Hepatocyte (in vitro differentiated cells): ENCODE results near the gene TUBGCP4. TPM values are rescaled to one million over a fixed set of nuclear protein-coding genes. Genes with fewer than 3 reads are reported as not detected.

ENCODE experiments used
- DNase-seq: peaks from one replicate; pipeline ENCODE4 v3.0.0-alpha.2; 2016; ENCODE audit warnings: low spot score
- H2AFZ ChIP-seq: fragments of 200-600 bp; sonication (generic); 2 replicates; pipeline ENCODE4 v1.6.0; 2016; ENCODE audit warnings: antibody characterized with exemption, mild to moderate bottlenecking
- H3K27ac ChIP-seq: fragments of 200-600 bp; sonication (generic); 2 replicates; pipeline ENCODE4 v1.5.1; 2016; ENCODE audit warnings: mild to moderate bottlenecking
- H3K27me3 ChIP-seq: fragments of 200-600 bp; sonication (generic); 2 replicates; pipeline ENCODE4 v1.6.1; 2016
- H3K36me3 ChIP-seq: fragments of 200-600 bp; sonication (generic); replicated peaks from 2 replicates; pipeline ENCODE4 v1.5.1; 2016; ENCODE audit warnings: low read depth; ENCODE audit not compliant: insufficient read depth
- H3K4me1 ChIP-seq: fragments of 200-600 bp; sonication (generic); 2 replicates; pipeline ENCODE4 v1.5.1; 2016; ENCODE audit warnings: mild to moderate bottlenecking, moderate library complexity; ENCODE audit not compliant: insufficient read depth
- H3K4me2 ChIP-seq: fragments of 200-600 bp; sonication (generic); 2 replicates; pipeline ENCODE4 v1.6.0; 2016
- H3K4me3 ChIP-seq: fragments of 200-600 bp; sonication (generic); 2 replicates; pipeline ENCODE4 v1.5.1; 2016; ENCODE audit warnings: mild to moderate bottlenecking
- H3K79me2 ChIP-seq: fragments of 200-600 bp; sonication (generic); 2 replicates; pipeline ENCODE4 v1.6.0; 2017; ENCODE audit warnings: mild to moderate bottlenecking
- H3K9me2 ChIP-seq: fragments of 200-600 bp; sonication (generic); replicated peaks from 2 replicates; pipeline ENCODE4 v1.6.0; 2017; ENCODE audit warnings: mild to moderate bottlenecking; ENCODE audit not compliant: insufficient read depth
- H3K9me3 ChIP-seq: fragments of 200-600 bp; sonication (generic); 2 replicates; pipeline ENCODE4 v1.5.1; 2016; ENCODE audit warnings: low read depth, mild to moderate bottlenecking
- H4K20me1 ChIP-seq: fragments of 200-600 bp; sonication (generic); 2 replicates; pipeline ENCODE4 v1.6.0; 2016; ENCODE audit warnings: mild to moderate bottlenecking; ENCODE audit not compliant: insufficient read depth, poor library complexity, severe bottlenecking
- EZH2 ChIP-seq: fragments of 200-600 bp; sonication (generic); IDR thresholded peaks from 2 replicates; pipeline ENCODE4 v1.6.1; 2016; ENCODE audit warnings: antibody characterized with exemption, mild to moderate bottlenecking, borderline replicate concordance
- EZH2phosphoT487 ChIP-seq: fragments of 200-600 bp; sonication (generic); IDR thresholded peaks from one replicate; pipeline ENCODE4 v1.6.1; 2018; ENCODE audit warnings: antibody characterized with exemption, mild to moderate bottlenecking, low read depth, moderate library complexity; ENCODE audit not compliant: unreplicated experiment, severe bottlenecking
- whole genome bisulfite sequencing: methylation state at CpG from one replicate; pipeline ENCODE4 v1.1.6; 2016; ENCODE audit warnings: low lambda C conversion rate; ENCODE audit errors: missing lambda C conversion rate; 5-methylcytosine and 5-hydroxymethylcytosine counted together
- polyA plus RNA-seq: library from polyadenylated mRNA; unstranded; fragments of >200 nt; fragmentation: Nextera tagmentation; extraction: Ambion mirVana; gene quantifications from 2 replicates; pipeline ENCODE4 v1.2.1, GENCODE V29; 2016
- total RNA-seq: library from RNA; depleted of rRNA; stranded (reverse); fragments of >200 nt; gene quantifications from 2 replicates; pipeline ENCODE4 v1.2.3, GENCODE V29; 2014
- TF ChIP-seq, protein P1 (sequence below): fragments of 200-600 bp; sonication (generic); IDR thresholded peaks from 2 replicates; pipeline ENCODE4 v1.5.1; 2016; ENCODE audit warnings: antibody characterized with exemption, mild to moderate bottlenecking; ENCODE audit not compliant: poor library complexity

TUBGCP4 gene
- total and polyA plus RNA-seq, 2 experiments from 2014 or later = 12.0 to 17.2 TPM

DNA sequence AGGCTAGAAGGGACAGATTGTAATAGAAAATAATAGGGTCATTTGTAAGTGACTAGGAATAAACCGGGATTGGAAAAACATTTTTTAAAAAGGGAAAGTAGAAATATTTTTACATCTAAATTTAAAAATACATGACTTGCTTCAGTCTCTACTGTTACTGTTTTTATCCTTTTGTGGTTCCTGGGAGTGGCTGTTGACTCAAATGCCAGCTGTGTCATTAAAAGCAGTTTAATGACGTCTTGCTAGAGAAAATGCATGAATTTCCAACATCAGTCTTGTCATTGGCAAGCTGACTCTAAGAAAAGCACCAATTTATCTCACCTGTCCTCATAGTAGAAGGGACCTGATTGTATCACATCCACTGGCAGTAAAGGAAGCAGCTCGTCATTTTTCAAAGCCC, 23.8 kb upstream of the TUBGCP4 start:
- no peaks in the 10 kb centered on the region for H4K20me1 ChIP-seq
- no peak overlapping the region for H3K4me2 ChIP-seq
- H3K4me3 ChIP-seq = no peak overlapping the region
- H3K79me2 ChIP-seq = no peaks in the 10 kb centered on the region
- no peaks in the 10 kb centered on the region for H3K9me3 ChIP-seq
- no peak for TF ChIP-seq EZH2
- TF ChIP-seq EZH2phosphoT487 = no peak
- TF ChIP-seq, protein P1, sequence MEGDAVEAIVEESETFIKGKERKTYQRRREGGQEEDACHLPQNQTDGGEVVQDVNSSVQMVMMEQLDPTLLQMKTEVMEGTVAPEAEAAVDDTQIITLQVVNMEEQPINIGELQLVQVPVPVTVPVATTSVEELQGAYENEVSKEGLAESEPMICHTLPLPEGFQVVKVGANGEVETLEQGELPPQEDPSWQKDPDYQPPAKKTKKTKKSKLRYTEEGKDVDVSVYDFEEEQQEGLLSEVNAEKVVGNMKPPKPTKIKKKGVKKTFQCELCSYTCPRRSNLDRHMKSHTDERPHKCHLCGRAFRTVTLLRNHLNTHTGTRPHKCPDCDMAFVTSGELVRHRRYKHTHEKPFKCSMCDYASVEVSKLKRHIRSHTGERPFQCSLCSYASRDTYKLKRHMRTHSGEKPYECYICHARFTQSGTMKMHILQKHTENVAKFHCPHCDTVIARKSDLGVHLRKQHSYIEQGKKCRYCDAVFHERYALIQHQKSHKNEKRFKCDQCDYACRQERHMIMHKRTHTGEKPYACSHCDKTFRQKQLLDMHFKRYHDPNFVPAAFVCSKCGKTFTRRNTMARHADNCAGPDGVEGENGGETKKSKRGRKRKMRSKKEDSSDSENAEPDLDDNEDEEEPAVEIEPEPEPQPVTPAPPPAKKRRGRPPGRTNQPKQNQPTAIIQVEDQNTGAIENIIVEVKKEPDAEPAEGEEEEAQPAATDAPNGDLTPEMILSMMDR = no peak
- no peak overlapping the region for H3K27ac ChIP-seq
- H3K36me3 ChIP-seq = no peaks in the 10 kb centered on the region
- no peaks in the 10 kb centered on the region for H3K4me1 ChIP-seq
- no peaks in the 10 kb centered on the region for H3K9me2 ChIP-seq
- no peak for DNase-seq
- WGBS = 89% methylated on average over 3 of the region's 3 CpGs
- H2AFZ ChIP-seq = no peak overlapping the region
- no peaks in the 10 kb centered on the region for H3K27me3 ChIP-seq

DNA sequence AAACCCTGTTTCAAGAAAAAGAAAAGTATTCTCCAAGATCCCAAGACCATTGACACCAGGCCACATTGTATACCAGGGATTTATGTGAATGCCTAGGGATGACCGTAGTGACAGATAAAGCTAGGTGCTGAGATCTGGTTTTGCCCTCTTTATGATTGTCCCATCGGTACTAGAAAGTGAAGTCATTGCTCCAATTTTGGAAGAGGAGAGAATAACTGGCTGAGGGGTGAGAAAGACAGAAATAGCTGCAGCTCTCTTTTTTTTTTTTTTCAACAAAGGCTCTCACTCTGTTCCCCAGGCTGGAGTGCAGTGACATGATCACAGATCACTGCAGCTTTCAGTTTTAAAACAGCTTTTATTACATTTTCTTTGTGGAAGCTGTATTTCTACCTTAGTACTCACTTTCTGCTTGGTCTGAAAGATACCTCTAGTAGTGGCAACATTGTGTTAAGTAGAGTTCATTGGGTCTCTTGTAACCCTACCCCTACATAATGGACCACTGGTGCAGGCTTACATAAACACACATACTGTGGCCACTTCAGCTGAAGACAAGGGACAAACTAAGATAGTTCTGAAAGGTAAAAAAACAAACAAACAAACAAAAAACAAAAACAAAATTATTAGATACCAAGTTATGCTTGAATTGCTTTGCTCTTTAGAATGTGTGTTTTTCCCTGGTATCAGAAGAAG, 18.1 kb upstream of the TUBGCP4 start:
- no peak for TF ChIP-seq EZH2
- TF ChIP-seq, protein P1 = no peak
- TF ChIP-seq EZH2phosphoT487 = no peak
- no peaks in the 10 kb centered on the region for H3K4me1 ChIP-seq
- WGBS = 95% methylated on average over 2 of the region's 2 CpGs
- no peak overlapping the region for H3K4me3 ChIP-seq
- H3K36me3 ChIP-seq = no peaks in the 10 kb centered on the region
- DNase-seq = no peak
- H3K79me2 ChIP-seq = no peaks in the 10 kb centered on the region
- H3K4me2 ChIP-seq = no peak overlapping the region
- H4K20me1 ChIP-seq = no peaks in the 10 kb centered on the region
- H2AFZ ChIP-seq = no peak overlapping the region
- H3K9me3 ChIP-seq = no peaks in the 10 kb centered on the region
- no peaks in the 10 kb centered on the region for H3K9me2 ChIP-seq
- H3K27ac ChIP-seq = no peak overlapping the region
- no peaks in the 10 kb centered on the region for H3K27me3 ChIP-seq

DNA sequence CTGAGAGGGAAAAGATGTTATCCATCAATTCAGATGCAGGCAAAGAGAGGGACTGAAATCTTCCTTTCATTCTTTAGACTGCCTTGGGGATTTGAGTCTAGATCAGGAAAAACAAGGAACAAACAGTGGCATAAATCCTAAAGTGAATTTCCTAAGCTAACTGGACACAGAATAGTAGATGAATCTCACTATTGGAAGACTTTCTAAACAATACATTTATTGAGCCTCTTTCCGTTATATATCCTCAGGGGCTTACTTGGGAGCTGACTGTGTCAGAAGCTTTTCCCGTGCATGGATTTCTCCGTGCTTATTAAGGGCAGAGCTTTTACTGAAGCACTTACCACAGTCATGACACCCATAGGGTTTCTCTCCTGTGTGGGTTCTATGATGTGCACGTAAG, 10.1 kb upstream of the TUBGCP4 start:
- WGBS = 80% methylated on average over 4 of the region's 4 CpGs
- Histone ChIP-seq H2AFZ (no peak overlapping the region), H3K27ac (no peak overlapping the region), H3K9me3 (peaks cover 28% of the 10 kb centered on the region), H3K4me3 (no peak overlapping the region), H3K4me2 (no peak overlapping the region), H3K27me3 (no peaks in the 10 kb centered on the region), H3K9me2 (no peaks in the 10 kb centered on the region), H3K4me1 (no peaks in the 10 kb centered on the region), H3K79me2 (peaks cover 12% of the 10 kb centered on the region), H4K20me1 (no peaks in the 10 kb centered on the region), H3K36me3 (peaks cover 34% of the 10 kb centered on the region)
- no peak for DNase-seq
- TF ChIP-seq EZH2phosphoT487 = no peak
- TF ChIP-seq EZH2 = no peak
- TF ChIP-seq, protein P1 = no peak
